Measurements from ENCODE around the gene P3H3.
"Not testable (repeated sequence)": the region's sequence is repeated elsewhere in the genome, so short reads cannot be mapped to it uniquely, and the experiment has no call there.

P3H3 gene

GRCh38 chr12:6867413-6868210 lies 39.4 kb downstream of the P3H3 start, which contains the start of gene TPI1:
Gene TPI1, plus strand, starts transcription at chr12:6867531. Its CDS starts 36 bp downstream, at chr12:6867567.
- peak in 1 of 2 experiments; percentile 84 for DNase-seq

- no peak for DNase-seq
Measured at GRCh38 chr12:6868211-6869048, 40.2 kb downstream of the P3H3 start.

GRCh38 chr12:6869049-6870021 lies 41.1 kb downstream of the P3H3 start:
- DNase-seq, result peak; percentile 80 to 90

GRCh38 chr12:6870304-6870703 lies 42.1 kb downstream of the P3H3 start:
- DNase-seq, result not testable (repeated sequence)

DNA sequence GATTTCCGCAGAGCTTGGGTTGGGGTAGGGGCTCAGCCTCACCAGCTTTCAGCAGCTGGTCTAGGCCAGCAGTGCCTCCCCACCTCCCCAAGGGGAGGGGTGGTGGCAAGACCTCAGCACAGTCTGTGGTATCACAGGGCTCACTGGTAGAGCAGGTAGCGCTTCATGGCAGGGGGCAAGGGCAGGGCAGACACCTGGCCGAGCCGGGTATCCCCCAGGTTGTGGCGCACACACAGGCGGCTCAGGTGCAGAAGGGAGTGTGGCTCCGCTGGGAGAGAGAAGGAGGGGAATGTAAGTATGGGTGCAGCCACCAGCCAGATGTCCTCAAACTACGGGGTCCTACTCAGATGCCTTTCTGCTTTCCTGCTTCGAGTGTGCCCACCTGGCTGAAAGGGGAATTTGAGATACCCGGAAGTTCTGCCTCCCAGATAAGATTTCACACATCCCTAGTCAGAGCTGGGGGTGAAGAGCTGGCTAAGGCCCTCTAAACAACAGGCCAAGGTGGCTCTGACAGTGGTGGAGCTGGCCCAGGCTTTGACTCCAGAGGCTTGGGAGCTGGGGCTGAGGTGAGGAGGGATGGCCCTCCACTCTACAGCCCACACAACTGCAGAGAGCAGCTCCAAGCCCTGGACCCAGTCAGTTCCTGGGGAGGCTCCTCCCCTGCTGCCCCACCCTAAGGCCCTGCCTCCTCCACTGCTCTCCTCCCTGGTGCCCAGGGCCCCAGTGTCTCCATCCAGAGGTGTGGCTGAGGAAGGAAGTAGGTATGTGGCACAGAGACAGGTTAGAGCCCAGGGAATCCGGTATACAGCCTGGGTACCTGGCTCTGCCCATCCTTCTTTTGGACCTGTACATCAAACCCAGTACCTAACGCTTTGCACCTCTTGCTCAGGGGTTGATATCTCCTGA lies 43.1 kb downstream of the P3H3 start:
- DNase-seq, result peak in 1 of 2 experiments; percentile 24

DNA sequence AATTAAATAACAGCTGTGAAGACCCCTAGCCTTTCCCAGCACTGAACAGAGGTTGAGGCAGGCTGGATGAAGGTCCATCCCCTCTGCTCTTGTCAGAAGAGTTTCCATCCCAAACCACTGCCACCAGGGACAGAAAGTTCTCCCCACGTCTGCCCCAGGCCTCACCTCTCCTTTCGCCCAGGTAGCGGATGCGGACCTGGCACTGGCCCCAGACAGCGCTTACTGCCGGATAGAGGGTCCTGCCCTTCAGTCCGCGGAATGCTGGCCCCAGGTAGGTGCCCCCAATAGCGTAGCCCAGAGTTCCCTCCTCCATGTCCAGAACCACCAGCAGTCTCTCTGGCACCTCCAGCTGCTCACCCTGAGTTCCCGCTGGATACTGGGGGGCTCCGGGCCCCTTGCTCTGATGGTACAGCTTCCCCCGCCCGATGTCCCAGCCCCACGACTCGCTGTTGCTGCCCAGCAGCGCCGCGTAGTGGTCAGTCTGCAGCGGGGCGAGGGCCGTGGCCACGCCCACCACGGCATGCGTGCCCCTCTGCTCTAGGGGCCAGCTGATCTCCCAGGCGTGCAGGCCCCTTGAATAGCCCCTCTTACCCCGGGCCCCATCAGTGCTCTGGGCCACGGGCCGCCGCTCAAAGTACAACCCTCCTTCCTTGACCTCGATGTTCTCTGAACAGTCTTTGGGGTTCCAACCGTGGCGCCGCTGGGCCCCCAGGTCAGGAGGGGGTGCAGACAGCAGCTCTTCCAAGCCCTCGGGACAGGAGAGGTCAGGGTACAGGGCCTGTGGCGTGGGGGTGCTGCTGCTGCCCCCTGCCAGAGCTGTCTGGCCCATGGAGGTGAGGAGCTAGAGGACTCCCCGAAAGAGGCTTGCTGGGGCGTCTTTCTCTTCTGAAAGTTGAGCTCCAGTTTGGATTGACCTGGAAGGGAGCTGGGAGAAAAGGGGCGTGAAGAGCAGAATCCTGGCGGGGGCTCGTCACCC lies 44.2 kb downstream of the P3H3 start:
- DNase-seq, result peak; percentile 43 to 82

- DNase-seq, result peak; percentile 90 to 99
Measured at GRCh38 chr12:6873094-6874014, 45.1 kb downstream of the P3H3 start, which contains the start of gene SPSB2. Gene SPSB2, minus strand, starts transcription at chr12:6873303. Its CDS starts 402 bp downstream, at chr12:6872901.

- DNase-seq, result not testable (repeated sequence)
Measured at GRCh38 chr12:6874015-6874368, 45.8 kb downstream of the P3H3 start.

- not testable (repeated sequence) for DNase-seq
Measured at GRCh38 chr12:6879824-6880223, 51.6 kb downstream of the P3H3 start.

DNA sequence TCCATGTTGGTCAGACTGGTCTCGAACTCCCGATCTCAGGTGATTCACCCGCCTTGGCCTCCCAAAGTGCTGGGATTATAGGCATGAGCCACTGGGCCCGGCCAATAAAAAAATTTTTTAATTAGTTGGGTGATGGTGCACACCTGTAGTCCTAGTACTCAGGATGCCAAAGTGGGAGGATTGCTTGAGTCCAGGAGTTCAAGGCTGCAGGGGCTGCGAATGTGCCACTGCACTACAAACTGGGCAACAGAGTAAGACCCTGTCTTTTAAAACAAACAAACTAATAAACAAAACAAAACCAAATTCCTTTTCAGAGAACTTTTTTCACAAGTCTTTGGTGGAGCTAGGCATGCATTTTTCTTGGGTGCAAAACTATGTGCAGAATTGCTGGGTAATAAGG lies 55.0 kb downstream of the P3H3 start:
- no peak for DNase-seq

GRCh38 chr12:6883683-6884082 lies 55.5 kb downstream of the P3H3 start:
- no peak for DNase-seq

DNA sequence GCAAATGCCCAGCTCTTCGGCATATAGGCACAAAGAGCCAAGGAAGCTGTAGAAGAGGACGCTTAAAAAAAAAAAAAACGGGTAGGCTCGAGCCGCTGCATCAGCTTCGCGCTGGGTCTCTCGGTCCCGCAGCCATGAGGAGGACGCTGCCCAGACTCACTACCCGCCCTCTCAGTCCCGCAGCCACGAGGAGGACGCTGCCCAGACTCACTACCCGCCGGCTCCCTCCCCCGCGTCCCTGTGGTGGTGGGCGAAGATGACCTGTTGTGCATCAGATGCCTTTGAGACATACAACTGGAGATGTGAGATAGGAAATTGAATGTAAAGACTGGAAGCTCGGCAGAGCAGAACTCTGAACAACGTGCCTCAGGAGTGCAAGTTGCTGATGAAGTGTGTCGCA lies 56.3 kb downstream of the P3H3 start:
- no peak for DNase-seq

DNA sequence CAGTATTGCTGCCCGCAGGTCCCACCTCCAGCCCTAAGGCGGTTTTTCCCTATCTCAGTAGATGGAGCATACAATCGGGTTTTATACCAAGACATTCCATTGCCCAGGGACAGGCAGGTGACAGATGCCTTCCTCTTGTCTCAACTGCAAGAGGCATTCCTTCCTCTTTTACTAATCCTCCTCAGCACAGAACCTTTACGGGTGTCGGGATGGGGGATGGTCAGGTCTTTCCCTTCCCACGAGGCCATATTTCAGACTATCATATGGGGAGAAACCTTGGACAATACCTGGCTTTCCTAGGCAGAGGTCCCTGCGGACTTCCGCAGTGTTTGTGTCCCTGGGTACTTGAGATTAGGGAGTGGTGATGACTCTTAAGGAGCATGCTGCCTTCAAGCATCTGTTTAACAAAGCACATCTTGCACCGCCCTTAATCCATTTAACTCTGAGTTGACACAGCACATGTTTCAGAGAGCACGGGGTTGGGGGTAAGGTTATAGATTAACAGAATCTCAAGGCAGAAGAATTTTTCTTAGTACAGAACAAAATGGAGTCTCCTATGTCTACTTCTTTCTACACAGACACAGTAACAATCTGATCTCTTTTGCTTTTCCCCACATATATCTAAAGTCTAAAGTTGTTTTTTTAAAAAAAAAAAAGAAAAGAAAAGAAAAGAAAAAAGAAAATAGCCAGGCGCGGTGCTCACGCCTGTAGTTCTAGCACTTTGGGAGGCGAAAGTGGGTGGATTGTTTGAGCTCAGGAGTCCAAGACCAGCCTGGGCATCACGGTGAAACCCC lies 58.2 kb downstream of the P3H3 start:
- not testable (repeated sequence) for DNase-seq

DNA sequence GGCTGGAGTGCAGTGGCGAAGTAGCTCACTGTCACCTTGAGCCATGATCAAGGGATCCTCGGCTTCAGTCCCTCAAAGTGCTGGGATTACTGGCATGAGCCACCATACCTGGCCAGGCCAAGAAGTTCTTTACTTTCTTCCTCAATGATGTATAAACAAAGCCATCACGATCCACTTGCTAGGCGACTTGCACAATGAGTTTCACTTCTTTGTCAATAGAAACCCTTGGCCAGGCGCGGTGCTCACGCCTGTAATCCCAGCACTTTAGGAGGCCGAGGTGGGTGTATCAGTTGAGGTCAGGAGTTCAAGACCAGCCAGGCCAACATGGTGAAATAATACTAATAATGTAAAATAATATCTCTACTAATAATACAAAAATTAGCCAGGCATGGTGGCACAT lies 59.3 kb downstream of the P3H3 start:
- no peak for DNase-seq

GRCh38 chr12:6888360-6888759 lies 60.2 kb downstream of the P3H3 start:
- no peak for DNase-seq

DNA sequence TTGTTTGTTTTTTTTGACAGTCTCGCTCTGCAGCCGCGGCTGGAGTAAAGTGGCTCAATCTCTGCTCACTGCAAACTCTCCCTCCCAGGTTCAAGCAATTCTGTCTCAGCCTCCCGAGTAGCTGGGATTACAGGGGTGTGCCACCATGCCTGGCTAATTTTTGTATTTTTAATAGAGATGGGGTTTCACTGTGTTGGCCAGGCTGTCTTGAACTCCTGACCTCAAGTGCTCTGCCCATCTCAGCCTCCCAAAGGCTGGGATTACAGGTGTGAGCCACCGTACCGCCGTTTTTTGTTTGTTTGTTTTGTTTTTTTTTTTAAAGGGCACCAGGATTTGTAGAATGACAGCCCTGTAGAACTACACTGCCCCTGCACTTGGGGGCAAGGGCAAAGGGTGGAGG lies 60.6 kb downstream of the P3H3 start:
- DNase-seq, result not testable (repeated sequence)
